HG03558 (cell line): Measurements from ENCODE around the gene SH3TC1.

Experiments used
- ATAC-seq: cut with Tn5 transposase; IDR thresholded peaks from one replicate; pipeline ENCODE4 v1.9.1; 2021; ENCODE audit warnings: moderate number of reproducible peaks; ENCODE audit not compliant: unreplicated experiment; ENCODE audit errors: extremely low read depth

Gene SH3TC1

DNA sequence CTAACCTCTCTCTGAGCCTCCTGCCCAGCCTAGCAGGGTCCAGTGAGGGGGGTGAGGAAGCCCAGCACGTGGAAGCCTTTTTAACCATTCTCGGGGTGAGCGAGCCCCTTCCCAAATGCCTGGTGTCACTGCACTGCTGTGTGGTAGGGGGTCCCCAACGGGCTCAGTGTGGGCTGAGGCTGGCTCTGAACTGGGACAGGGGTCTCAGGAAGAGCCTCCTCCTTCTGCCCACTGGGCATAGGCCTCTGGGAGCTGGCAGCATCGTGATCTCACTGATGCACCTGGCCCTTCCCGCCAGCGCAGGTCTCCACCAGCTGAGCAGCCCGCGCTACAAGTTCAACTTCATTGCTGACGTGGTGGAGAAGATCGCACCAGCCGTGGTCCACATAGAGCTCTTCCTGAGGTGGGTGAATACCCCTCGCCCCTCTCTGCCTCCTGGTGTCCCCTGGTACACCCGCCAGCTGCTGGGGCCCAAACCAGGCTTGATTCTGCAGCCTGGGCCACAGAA is 83.1 kb downstream of the SH3TC1 start:
- ATAC-seq = no peak

DNA sequence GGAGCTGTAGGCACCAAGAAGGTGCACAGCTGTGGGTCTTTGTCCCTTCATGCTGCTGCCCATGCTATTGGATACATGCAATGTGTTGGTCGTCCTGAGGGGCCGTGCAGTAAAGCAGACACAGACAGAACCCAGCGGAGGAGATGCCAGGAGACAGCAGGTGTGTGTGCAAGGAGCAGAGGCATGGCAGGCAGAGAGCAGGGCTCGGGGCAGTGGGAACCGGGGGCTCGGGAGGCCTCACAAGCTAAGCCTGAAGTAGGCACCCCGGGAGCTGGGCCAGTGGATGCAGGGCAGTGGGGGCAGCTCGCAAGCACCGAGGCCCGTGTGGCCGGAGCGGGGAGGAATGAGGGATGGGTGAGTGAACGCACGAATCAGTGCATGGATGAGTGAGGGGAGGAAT is 83.7 kb downstream of the SH3TC1 start:
- no peak for ATAC-seq

DNA sequence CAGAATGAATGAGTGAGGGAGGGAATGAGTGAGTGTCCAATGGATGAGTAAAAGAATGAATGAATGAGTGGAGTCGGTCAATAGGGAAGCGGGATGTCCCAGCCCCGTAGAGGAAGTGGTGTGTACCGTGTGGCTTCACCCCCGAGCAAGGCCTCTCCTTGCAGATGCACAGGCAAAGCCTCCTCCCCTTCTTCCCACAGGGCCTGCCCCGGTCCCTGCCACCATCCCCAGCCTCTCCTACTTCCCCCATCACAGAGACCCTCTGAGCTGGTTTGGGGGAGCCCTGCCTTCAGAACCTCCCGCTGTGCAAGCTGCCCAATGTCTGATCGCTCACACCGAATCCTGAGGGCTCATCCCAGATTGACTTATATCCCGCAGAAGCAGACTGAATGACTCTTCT is 84.1 kb downstream of the SH3TC1 start:
- no peak for ATAC-seq

DNA sequence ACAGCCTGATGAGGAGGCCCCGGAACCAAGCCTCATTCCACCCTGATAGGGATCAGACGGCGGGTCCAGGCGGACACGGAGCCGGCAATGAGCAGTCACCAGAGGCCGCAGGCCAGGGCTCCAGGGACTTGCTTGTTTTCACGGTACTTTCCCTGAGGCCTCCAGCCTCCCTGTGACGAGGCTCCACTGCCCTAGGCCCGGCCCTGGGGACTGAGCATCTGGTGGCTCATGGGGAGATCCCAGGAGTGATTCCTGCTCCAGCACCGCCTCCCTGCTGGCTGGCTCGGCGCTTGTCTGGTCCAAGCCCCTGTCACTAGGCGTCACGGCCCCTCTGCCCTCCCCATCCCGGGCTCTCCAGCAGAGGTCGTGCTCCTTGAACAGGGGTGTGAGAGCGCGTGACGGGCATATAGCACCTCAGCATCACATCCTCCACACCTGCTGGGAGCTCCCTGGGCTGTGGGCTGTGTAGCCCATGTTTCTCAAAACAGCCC is 84.6 kb downstream of the SH3TC1 start:
- no peak for ATAC-seq

DNA sequence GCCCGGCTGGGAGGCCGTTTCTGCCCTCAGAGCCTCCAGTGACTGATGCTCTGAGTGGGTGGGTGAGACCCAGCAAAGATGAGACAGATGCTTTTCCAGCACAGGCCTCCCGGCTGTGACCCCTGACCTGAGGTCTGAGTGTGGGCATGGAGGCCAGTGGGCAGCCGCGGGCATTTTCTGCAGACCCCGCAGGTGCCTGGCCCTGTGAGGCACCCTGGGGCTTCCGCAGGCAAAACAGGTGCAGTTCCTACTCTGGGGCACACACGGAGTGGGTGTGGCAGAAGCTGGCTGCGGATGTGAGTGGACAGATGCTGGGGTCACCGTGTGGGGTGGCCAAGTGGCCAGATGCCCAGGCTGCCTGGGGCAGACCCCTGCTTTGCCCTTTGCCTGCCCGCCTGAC is 85.3 kb downstream of the SH3TC1 start:
- no peak for ATAC-seq

DNA sequence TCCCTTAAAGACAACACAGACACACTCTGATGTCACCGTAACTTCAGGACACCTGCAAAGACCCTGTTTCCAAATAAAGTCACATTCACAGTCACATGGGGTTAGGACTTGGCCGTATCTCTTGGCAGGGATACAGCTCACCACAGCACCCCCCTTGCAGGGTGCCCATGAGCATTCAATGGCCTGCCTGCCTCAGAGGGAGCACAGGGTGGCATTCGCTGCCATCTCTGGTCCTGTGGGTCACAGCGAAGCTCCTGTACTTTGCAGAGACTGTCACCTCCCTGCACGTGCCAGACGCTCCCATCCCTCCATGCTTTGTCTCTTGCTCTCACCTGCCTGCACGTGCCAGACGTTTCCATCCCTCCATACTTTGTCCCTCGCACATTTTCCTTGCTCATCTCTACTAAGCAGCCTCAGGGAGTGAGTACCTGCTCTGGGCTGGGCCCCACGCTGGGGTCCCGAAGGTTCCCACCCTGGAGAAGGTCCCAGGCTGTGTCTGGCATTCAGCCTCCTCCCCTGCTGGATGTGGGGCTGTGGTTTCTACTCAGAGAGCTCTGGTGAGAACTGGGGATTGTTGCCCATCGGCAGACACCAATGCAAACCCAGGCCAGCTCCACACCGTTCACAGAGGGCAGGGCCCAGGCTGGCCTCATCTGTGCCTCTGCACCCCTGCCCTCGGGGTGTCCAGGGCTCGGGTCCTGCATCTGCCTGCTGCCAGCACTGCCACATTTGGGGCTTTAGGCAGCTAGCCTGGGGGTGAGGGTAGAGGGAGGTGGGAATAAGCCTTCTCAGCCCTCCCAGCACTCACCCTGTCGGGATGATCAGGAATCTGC is 86.3 kb downstream of the SH3TC1 start:
- ATAC-seq = no peak

DNA sequence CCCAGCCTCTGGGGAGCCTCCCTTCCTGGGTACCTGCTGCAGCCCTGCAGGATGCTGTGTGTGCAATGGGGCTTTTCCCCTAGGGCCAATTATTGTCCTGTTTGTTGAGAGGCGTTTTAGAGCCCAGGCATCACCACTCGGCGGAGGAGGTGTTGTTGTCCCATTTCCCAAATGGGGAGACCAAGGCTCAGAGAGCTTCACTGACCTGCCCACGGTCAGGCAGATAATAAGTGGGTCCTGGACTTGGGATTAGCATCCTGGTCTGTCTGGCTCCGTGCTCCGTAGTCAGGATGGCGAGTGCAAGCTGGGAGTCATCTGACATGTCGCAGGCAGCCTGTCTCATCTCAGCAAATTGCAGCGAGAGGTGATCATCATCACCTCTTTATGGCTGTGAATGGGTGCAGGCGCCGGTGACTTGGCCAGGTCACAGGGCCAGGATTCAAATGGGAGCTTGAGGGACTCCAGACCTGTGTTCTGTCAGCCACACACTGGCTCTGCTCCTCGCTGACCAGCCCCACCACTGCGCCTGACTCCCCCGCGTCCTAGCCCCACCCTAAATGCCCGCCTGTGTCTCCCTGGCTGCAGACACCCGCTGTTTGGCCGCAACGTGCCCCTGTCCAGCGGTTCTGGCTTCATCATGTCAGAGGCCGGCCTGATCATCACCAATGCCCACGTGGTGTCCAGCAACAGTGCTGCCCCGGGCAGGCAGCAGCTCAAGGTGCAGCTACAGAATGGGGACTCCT is 87.1 kb downstream of the SH3TC1 start:
- ATAC-seq = no peak

DNA sequence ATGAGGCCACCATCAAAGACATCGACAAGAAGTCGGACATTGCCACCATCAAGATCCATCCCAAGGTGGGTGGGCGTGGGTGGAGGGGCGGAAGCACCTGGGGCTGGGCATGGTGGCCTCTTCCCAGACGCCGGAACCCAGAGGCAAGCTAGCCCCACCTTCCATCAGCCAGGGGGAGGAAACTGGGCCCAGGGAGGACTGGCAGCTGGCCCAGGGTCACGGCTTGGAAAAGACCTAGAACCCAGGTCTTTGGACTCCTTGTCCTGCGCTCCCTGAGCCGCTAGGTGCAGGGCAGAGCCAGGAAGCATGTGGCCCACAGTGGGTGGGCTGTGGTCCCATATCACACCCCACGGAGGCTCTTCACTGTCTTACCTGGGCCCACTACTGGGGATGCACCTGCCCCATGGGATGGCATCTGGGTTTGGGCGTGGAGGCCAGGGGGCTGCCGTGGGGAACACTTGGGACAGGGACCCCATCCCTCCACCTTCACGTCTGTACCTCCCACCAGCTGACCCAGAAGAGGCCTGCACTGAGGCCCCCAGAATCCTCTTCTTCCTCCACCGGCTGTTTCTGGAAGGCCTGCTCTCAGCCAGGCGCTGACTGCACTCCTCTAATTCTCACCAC is 87.7 kb downstream of the SH3TC1 start:
- no peak for ATAC-seq

DNA sequence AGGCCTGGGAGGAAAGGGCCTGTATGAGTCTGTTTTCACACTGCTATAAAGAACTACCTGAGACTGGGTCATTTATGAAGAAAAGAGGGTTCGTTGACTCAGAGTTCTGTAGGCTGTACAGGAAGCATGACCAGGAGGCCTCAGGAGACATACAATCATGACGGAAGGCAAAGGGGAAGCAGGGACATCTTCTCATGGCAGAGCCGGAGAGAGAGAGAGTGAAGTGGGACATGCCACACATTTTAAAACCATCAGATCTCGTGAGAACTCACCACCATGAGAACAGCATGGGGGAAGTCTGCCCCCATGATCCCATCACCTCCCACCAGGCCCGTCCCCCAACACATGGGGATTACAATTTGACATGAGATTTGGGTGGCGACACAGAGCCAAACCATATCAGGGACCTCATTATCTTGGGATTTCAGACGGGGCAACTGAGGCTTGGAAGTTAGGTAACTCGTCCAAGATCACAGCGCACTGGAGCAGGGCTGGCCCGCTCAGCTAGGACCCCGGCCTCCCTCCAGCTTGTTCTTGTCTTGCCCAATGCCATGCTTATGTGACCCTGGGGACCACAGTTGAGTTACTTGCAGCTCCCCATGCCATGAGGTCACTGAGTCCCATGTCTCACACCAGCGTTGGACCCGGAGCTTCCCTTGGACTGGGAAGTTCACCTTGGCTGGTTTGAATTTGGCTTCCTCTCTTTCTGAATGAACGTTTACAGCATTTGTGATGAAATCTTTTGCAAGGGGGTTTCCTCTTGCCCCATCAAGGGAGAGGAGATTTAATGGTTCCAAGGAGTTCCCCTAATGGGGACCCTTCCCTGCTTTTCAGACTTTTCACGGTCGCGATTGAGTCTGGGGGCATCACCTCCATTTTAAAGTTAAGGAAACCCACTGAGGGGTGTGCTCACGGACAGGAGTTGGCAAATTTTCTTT is 88.5 kb downstream of the SH3TC1 start:
- ATAC-seq = no peak

DNA sequence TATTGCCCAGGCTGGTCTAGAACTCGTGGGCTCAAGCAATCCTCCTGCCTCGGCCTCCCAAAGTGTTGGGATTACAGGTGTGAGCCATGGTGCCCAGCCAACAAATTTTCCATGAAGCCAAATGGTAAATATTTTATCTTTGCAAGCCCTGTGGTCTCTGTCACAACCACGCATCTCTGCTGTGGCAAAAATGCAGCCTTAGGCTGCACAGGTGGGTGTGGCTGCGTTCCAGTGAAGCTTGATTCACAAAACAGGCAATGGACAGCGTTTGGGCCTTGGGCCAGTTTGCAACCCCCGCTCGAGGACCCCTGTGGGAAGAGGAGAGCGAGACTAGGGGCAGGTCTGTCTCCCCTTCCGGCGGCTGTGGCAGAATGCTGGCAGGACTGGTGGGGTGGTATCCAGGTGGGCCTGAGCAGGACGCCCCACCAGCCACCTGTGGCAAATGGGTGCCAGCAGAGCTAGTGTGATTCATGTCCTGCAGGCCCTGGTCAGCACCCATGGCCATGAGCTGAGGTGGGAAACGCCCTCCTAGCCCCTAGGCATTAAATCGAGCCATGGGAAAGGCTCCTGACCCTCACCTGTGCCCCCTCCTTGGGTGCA is 90.2 kb downstream of the SH3TC1 start:
- no peak for ATAC-seq

DNA sequence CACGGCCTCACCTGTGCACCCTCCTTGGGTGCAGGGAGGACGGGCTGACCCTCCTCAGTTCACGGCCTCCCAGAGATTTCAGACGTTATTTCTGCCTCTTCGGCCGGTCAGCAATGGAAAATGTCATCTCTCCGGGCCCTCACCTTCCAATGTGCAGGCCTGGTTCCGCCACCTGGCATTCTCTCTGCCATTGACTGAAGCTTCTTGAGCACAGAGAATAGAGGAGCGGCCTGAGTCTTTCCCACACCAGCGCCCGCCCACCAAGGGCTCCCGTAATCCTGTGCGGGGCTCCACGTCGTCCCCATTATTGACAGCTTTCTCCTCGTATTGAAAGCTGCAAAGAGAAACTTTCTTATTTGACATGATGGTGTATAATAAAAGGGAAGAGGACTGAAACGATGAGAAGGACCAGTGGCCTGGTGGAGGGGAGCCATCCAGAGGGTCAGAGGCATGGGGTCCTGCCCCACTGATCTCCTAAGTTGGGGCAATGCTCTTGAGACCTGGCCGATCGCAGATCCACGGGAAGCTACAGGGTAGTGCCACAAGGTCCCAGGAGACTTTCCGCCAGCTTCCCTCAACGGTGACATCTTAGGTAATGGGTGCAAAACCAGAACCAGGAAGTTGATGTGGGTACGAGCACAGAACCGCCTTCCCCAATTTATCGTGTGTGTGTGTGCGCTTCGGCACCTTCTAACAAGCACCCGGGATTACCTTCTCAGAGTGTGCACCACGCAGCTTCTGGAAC is 91.0 kb downstream of the SH3TC1 start:
- no peak for ATAC-seq

DNA sequence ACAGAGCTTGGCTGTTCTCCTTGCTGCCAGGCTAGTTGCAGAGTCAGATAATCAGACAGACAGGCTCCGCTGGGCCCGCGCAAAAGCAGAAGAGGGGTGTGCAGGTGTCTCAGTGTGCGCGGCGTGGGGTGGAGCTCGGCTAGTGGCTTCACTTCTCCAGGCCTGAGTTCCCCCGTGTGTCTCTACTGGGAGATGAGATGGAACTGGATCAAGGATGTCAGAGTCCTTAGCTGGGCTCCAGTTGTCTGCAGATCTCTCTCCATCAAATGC is 91.5 kb downstream of the SH3TC1 start:
- no peak for ATAC-seq
